Liver (tissue), 9 donors: ENCODE data around the gene CPLANE2. TPM values are rescaled to one million over a fixed set of nuclear protein-coding genes. Genes with fewer than 3 reads are reported as not detected.

ENCODE experiments used
- DNase-seq: peaks from one replicate; pipeline ENCODE4 v3.0.0-alpha.2; 2017; ENCODE audit warnings: low spot score
- H3K27ac ChIP-seq, 2 donors: one replicate each; pipeline ENCODE4 v1.7.0; 2013; ENCODE audit warnings: inconsistent platforms in 2 of 2, low read length in 2 of 2, control low read depth in 1 of 2, low read depth in 1 of 2, mild to moderate bottlenecking in 1 of 2
- H3K27me3 ChIP-seq, 4 donors: one replicate each; pipeline versions ENCODE4 v1.6.1 to v1.7.0; 2013; ENCODE audit warnings: low read length in 3 of 4, inconsistent platforms in 1 of 4, mild to moderate bottlenecking in 1 of 4, moderate library complexity in 1 of 4; ENCODE audit not compliant: control insufficient read depth in 4 of 4, insufficient read depth in 4 of 4
- H3K36me3 ChIP-seq, 4 donors: one replicate each; pipeline versions ENCODE4 v1.6.1 to v1.7.0; 2013; ENCODE audit warnings: low read length in 3 of 4, mild to moderate bottlenecking in 3 of 4, low read depth in 1 of 4, moderate library complexity in 1 of 4; ENCODE audit not compliant: control insufficient read depth in 4 of 4, insufficient read depth in 3 of 4
- H3K4me1 ChIP-seq, 4 donors: one replicate each; pipeline versions ENCODE4 v1.6.1 to v1.7.0; 2013; ENCODE audit warnings: low read length in 3 of 4, mild to moderate bottlenecking in 3 of 4, moderate library complexity in 1 of 4; ENCODE audit not compliant: control insufficient read depth in 4 of 4, insufficient read depth in 4 of 4
- H3K4me3 ChIP-seq, 3 donors: one replicate each; pipeline versions ENCODE4 v1.6.1 to v1.7.0; 2013; ENCODE audit warnings: low read length in 3 of 3, control low read depth in 1 of 3, low read depth in 1 of 3, mild to moderate bottlenecking in 1 of 3
- H3K9ac ChIP-seq, 2 donors: one replicate each; pipeline ENCODE4 v1.7.0; 2013; ENCODE audit warnings: low read length in 2 of 2, mild to moderate bottlenecking in 2 of 2, moderate library complexity in 2 of 2, control low read depth in 1 of 2, low read depth in 1 of 2
- H3K9me3 ChIP-seq, 4 donors: one replicate each; pipeline versions ENCODE4 v1.6.1 to v1.7.0; 2013; ENCODE audit warnings: low read length in 3 of 4; ENCODE audit not compliant: control insufficient read depth in 4 of 4
- EGR1 ChIP-seq, 2 donors: IDR thresholded peaks; 2 replicates each; pipeline ENCODE4 v1.6.1; 2016 to 2018; ENCODE audit warnings: antibody characterized with exemption in 2 of 2, low read depth in 2 of 2
- FOXA1 ChIP-seq: IDR thresholded peaks from 2 replicates; pipeline ENCODE4 v1.6.1; 2016; ENCODE audit warnings: antibody characterized with exemption
- FOXA2 ChIP-seq: IDR thresholded peaks from 2 replicates; pipeline ENCODE4 v1.6.1; 2016; ENCODE audit warnings: antibody characterized with exemption
- GABPA ChIP-seq, 2 donors: IDR thresholded peaks in 1 of 2; conservative IDR thresholded peaks in 1 of 2; 2 replicates each; pipeline ENCODE4 v1.6.1; 2016; ENCODE audit warnings: antibody characterized with exemption in 2 of 2, mild to moderate bottlenecking in 1 of 2, moderate library complexity in 1 of 2
- HNF4A ChIP-seq, 2 donors: conservative IDR thresholded peaks; 2 replicates each; pipeline ENCODE4 v1.6.1; 2016; ENCODE audit warnings: antibody characterized with exemption in 2 of 2, mild to moderate bottlenecking in 2 of 2
- JUND ChIP-seq, 2 donors: IDR thresholded peaks; 2 replicates each; pipeline ENCODE4 v1.6.1; 2016; ENCODE audit warnings: antibody characterized with exemption in 2 of 2
- MAX ChIP-seq: IDR thresholded peaks from 2 replicates; pipeline ENCODE4 v1.6.1; 2016; ENCODE audit warnings: antibody characterized with exemption
- NR2F2 ChIP-seq: IDR thresholded peaks from 2 replicates; pipeline ENCODE4 v1.6.1; 2016; ENCODE audit warnings: antibody characterized with exemption
- RAD21 ChIP-seq, 2 donors: IDR thresholded peaks; 2 replicates each; pipeline ENCODE4 v1.6.1; 2016; ENCODE audit warnings: antibody characterized with exemption in 2 of 2, mild to moderate bottlenecking in 2 of 2
- RXRA ChIP-seq, 2 donors: IDR thresholded peaks; 2 replicates each; pipeline ENCODE4 v1.6.1; 2017 to 2018; ENCODE audit warnings: antibody characterized with exemption in 2 of 2, mild to moderate bottlenecking in 1 of 2
- SP1 ChIP-seq: IDR thresholded peaks from 2 replicates; pipeline ENCODE4 v1.6.1; 2018; ENCODE audit warnings: antibody characterized with exemption, mild to moderate bottlenecking
- TAF1 ChIP-seq: conservative IDR thresholded peaks from 2 replicates; pipeline ENCODE4 v1.6.1; 2016; ENCODE audit warnings: antibody characterized with exemption, mild to moderate bottlenecking
- YY1 ChIP-seq: IDR thresholded peaks from 2 replicates; pipeline ENCODE4 v1.6.1; 2016; ENCODE audit warnings: antibody characterized with exemption, mild to moderate bottlenecking
- ZBTB33 ChIP-seq: IDR thresholded peaks from 2 replicates; pipeline ENCODE4 v1.6.1; 2016; ENCODE audit warnings: antibody characterized with exemption
- WGBS: extraction: QIAGEN DNeasy Blood & Tissue Kit; methylation state at CpG from one replicate; pipeline ENCODE4 v1.1.7; 2013; 5-methylcytosine and 5-hydroxymethylcytosine counted together
- polyA plus RNA-seq, 2 donors: library from polyadenylated mRNA; stranded (reverse) in 1 of 2; unstranded in 1 of 2; fragments of 200-250 nt in 1 of 2; fragments of >200 nt in 1 of 2; fragmentation: Nextera tagmentation in 1 of 2; extraction: Ambion mirVana in 1 of 2; gene quantifications; one replicate each; pipeline versions ENCODE4 v1.2.1 to v1.2.3, GENCODE V29; 2013 to 2015
- total RNA-seq, 2 donors: library from RNA; depleted of rRNA; stranded (reverse); fragments of >200 nt; gene quantifications; one replicate each; pipeline ENCODE4 v1.2.3, GENCODE V29; 2014
- TF ChIP-seq, protein P1 (sequence below): IDR thresholded peaks from 2 replicates; pipeline ENCODE4 v1.6.1; 2016; ENCODE audit warnings: antibody characterized with exemption
- TF ChIP-seq, protein P2 (sequence below): fragments of 150-350 bp; IDR thresholded peaks from 2 replicates; pipeline ENCODE4 v1.5.1; 2017; ENCODE audit warnings: improper control_type of control experiment, low read depth, low read length; ENCODE audit not compliant: missing input control
- TF ChIP-seq, protein P3 (sequence below): IDR thresholded peaks from 2 replicates; pipeline ENCODE4 v1.6.1; 2016; ENCODE audit warnings: antibody characterized with exemption, mild to moderate bottlenecking
- donor health status: healthy.
- donor health status: healthy.
- donor health status: healthy.
- donor health status: healthy.
- donor health status: healthy.

Gene CPLANE2
- total and polyA plus RNA-seq, 4 donors, result 0.96 to 2.7 (median 2.5) TPM

- TF ChIP-seq JUND (IDR thresholded peaks at IDR 0.05), result no peak
- no peak for TF ChIP-seq SP1
- TF ChIP-seq RAD21 (IDR thresholded peaks at IDR 0.05), result no peak
- TF ChIP-seq FOXA2, result no peak
- no peak for TF ChIP-seq RXRA (IDR thresholded peaks at IDR 0.05)
- no peak for TF ChIP-seq GABPA (IDR thresholded peaks at IDR 0.05 in 1 of 2, conservative IDR thresholded peaks at IDR 0.05 in 1 of 2)
- no peak for TF ChIP-seq NR2F2
- TF ChIP-seq, protein P1, sequence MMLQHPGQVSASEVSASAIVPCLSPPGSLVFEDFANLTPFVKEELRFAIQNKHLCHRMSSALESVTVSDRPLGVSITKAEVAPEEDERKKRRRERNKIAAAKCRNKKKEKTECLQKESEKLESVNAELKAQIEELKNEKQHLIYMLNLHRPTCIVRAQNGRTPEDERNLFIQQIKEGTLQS, result no peak
- no peak for TF ChIP-seq EGR1 (IDR thresholded peaks at IDR 0.05; ENCODE audit: low read depth in 2 of 2)
- no peak for TF ChIP-seq TAF1
- TF ChIP-seq YY1, result no peak
- no peak for TF ChIP-seq ZBTB33
- no peak for TF ChIP-seq MAX
- TF ChIP-seq HNF4A (conservative IDR thresholded peaks at IDR 0.05), result no peak
- TF ChIP-seq, protein P2, sequence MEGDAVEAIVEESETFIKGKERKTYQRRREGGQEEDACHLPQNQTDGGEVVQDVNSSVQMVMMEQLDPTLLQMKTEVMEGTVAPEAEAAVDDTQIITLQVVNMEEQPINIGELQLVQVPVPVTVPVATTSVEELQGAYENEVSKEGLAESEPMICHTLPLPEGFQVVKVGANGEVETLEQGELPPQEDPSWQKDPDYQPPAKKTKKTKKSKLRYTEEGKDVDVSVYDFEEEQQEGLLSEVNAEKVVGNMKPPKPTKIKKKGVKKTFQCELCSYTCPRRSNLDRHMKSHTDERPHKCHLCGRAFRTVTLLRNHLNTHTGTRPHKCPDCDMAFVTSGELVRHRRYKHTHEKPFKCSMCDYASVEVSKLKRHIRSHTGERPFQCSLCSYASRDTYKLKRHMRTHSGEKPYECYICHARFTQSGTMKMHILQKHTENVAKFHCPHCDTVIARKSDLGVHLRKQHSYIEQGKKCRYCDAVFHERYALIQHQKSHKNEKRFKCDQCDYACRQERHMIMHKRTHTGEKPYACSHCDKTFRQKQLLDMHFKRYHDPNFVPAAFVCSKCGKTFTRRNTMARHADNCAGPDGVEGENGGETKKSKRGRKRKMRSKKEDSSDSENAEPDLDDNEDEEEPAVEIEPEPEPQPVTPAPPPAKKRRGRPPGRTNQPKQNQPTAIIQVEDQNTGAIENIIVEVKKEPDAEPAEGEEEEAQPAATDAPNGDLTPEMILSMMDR, result no peak
- TF ChIP-seq FOXA1, result no peak
- TF ChIP-seq, protein P3, sequence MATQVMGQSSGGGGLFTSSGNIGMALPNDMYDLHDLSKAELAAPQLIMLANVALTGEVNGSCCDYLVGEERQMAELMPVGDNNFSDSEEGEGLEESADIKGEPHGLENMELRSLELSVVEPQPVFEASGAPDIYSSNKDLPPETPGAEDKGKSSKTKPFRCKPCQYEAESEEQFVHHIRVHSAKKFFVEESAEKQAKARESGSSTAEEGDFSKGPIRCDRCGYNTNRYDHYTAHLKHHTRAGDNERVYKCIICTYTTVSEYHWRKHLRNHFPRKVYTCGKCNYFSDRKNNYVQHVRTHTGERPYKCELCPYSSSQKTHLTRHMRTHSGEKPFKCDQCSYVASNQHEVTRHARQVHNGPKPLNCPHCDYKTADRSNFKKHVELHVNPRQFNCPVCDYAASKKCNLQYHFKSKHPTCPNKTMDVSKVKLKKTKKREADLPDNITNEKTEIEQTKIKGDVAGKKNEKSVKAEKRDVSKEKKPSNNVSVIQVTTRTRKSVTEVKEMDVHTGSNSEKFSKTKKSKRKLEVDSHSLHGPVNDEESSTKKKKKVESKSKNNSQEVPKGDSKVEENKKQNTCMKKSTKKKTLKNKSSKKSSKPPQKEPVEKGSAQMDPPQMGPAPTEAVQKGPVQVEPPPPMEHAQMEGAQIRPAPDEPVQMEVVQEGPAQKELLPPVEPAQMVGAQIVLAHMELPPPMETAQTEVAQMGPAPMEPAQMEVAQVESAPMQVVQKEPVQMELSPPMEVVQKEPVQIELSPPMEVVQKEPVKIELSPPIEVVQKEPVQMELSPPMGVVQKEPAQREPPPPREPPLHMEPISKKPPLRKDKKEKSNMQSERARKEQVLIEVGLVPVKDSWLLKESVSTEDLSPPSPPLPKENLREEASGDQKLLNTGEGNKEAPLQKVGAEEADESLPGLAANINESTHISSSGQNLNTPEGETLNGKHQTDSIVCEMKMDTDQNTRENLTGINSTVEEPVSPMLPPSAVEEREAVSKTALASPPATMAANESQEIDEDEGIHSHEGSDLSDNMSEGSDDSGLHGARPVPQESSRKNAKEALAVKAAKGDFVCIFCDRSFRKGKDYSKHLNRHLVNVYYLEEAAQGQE, result no peak
- WGBS, result 88% methylated on average over 4 of the region's 4 CpGs
- Histone ChIP-seq H3K36me3 (no peaks in the 10 kb centered on the region), H3K9ac (no peak overlapping the region), H3K4me1 (peaks cover 0 to 7% (median under 1%) of the 10 kb centered on the region in 4 donors), H3K27ac (no peak overlapping the region), H3K27me3 (no peaks in the 10 kb centered on the region), H3K9me3 (no peaks in the 10 kb centered on the region), H3K4me3 (no peak overlapping the region)
- DNase-seq, result no peak
Observed at GRCh38 chr1:16210581-16210980, 26.4 kb downstream of the CPLANE2 start.
